ENCODE data around the gene UBE2B.
"Not testable (repeated sequence)": the region's sequence is repeated elsewhere in the genome, so short reads cannot be mapped to it uniquely, and the experiment has no call there.

UBE2B gene

GRCh38 chr5:134403951-134404350, 32.6 kb downstream of the UBE2B start:
- FAIRE-seq: no peak

GRCh38 chr5:134406390-134406789, 35.0 kb downstream of the UBE2B start:
- FAIRE-seq: no peak

GRCh38 chr5:134409321-134409720, 38.0 kb downstream of the UBE2B start:
- no peak for FAIRE-seq

GRCh38 chr5:134410822-134411221, 39.5 kb downstream of the UBE2B start:
- no peak for FAIRE-seq

- FAIRE-seq: no peak
These were observed 39.8 kb downstream of the UBE2B start for GRCh38 chr5:134411228-134411545.

GRCh38 chr5:134411546-134412266, 40.3 kb downstream of the UBE2B start, which contains the start of gene CDKN2AIPNL:
Gene CDKN2AIPNL, minus strand, starts transcription at chr5:134411881. Its CDS starts 27 bp downstream, at chr5:134411854.
- no peak for FAIRE-seq

- FAIRE-seq: no peak
These were observed 41.7 kb downstream of the UBE2B start for GRCh38 chr5:134413046-134413445.

GRCh38 chr5:134417707-134418106, 46.3 kb downstream of the UBE2B start:
- no peak for FAIRE-seq

- no peak for FAIRE-seq
These were observed 47.6 kb downstream of the UBE2B start for GRCh38 chr5:134418958-134419357.

GRCh38 chr5:134420343-134420742, 49.0 kb downstream of the UBE2B start:
- FAIRE-seq: no peak

GRCh38 chr5:134421038-134421437, 49.7 kb downstream of the UBE2B start:
- not testable (repeated sequence) for FAIRE-seq

- FAIRE-seq: no peak
These were observed 51.5 kb downstream of the UBE2B start for GRCh38 chr5:134422791-134423365.

GRCh38 chr5:134423376-134423775, 52.0 kb downstream of the UBE2B start:
- FAIRE-seq: no peak

GRCh38 chr5:134426361-134426760, 55.0 kb downstream of the UBE2B start:
- no peak for FAIRE-seq

- no peak for FAIRE-seq
These were observed 56.2 kb downstream of the UBE2B start for GRCh38 chr5:134427540-134428041.

- FAIRE-seq: no peak
These were observed 58.7 kb downstream of the UBE2B start for GRCh38 chr5:134430001-134430569.

- FAIRE-seq: no peak
These were observed 60.8 kb downstream of the UBE2B start for GRCh38 chr5:134432174-134432573.

GRCh38 chr5:134432677-134433359, 61.4 kb downstream of the UBE2B start:
- no peak for FAIRE-seq

- FAIRE-seq: no peak
These were observed 64.2 kb downstream of the UBE2B start for GRCh38 chr5:134435560-134435959.

- FAIRE-seq: no peak
These were observed 65.4 kb downstream of the UBE2B start for GRCh38 chr5:134436523-134437339.

GRCh38 chr5:134437340-134437846, 66.0 kb downstream of the UBE2B start:
- FAIRE-seq: no peak

- FAIRE-seq: no peak
These were observed 66.6 kb downstream of the UBE2B start for GRCh38 chr5:134437847-134438581.
